ENCODE measurements around the gene CDKAL1.
"Not testable (repeated sequence)": the region's sequence is repeated elsewhere in the genome, so short reads cannot be mapped to it uniquely, and the experiment has no call there.

CDKAL1 gene

DNA sequence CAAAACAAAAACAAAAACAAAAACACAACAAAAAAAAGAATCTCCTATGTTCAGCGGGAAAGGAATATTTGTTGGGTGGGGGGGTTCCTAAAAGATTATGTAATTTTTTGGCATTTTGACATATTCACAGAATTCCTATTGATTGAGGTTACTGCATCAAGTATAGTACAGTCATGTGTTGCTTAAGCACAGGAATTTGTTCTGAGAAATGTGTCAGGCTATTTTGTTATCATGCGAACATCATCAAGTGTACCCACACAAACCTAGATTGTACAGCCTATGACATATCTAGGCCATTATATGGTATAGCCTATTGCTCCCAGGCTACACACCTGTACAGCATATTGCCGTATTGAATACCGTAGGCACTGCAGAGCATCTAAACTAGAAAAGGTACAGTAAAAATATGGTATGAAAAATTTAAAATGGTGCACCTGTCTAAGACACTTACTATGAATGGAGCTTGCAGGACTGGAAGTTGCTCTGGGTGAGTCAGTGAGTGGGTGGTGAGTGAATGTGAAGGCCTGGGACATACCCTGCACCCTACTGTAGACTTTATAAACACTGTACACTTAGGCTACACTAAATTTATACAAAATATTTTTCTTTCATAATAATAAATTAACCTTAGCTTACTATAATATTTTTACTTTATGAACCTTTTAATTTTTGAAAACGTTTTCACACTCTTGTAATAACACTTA lies 110.6 kb downstream of the CDKAL1 start:
- DNase-seq: no peak

GRCh38 chr6:20645572-20645971 lies 111.3 kb downstream of the CDKAL1 start:
- not testable (repeated sequence) for DNase-seq

GRCh38 chr6:20647585-20647984 lies 113.3 kb downstream of the CDKAL1 start:
- no peak for DNase-seq

DNA sequence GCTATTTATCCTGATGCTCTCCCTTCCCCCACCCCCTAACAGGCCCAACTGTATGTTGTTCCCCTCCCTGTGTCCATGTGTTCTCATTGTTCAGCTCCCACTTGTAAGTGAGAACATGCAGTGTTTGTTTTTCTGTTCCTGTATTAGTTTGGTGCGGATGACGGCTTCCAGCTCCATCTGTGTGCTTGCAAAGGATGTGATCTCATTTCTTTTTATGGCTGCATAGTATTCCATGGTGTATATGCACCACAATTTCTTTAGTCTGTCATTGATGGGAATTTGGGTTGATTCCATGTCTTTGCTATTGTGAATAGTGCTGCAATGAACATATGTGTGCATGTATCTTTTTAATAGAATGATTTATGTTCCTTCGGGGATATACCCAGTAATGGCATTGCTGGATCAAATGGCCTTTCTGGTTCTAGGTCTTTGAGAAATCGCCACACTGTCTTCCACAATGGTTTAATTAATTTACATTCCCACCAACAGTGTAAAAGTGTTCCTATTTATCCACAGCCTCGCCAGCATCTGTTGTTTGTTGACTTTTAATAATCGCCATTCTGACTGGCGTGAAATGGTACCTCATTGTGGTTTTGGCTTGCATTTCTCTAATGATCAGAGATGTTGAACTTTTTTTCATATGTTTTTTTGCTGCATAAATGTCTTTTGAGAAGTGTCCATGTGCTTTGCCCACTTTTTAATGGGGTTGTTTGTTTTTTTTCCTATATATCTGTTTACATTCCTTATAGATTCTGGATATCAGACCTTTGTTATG lies 115.6 kb downstream of the CDKAL1 start:
- DNase-seq: not testable (repeated sequence)

- no peak for DNase-seq
Observed at GRCh38 chr6:20652299-20653084, 118.2 kb downstream of the CDKAL1 start.

DNA sequence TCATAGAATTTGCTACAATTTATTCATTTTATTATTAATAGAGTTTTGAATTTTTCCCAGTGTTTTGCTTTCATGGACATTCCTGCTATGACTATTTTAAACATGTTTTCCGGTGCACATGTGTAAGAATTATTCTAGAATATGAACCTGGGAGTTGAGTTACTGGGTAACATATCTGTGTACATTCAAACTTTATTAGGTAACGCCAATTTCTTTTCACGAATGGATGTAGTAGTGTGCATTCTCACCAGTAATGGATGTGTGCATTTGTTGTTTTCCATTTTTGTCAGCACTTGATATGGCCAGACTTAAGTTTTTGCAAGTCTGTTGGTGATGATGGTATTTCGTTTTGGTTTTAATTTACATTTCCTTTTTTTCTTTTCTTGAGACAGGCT lies 118.8 kb downstream of the CDKAL1 start:
- DNase-seq: no peak

DNA sequence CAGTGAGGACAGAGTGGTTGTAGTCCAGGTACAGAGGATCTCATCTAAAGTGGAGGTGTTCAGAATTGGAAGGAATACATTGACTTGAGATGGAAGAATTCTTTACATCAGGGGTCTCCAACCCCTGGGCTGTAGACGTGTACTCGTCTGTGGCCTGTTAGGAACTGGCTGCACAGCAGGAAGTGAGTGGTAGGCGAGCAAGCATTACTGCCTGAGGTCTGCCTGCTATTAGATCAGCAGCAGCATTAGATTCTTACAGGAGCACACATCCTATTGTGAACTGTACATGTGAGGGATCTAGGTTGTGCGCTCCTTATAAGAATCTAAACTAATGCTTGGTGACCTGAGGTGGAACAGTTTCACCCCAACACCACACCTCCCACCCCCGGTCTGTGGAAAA lies 121.1 kb downstream of the CDKAL1 start:
- DNase-seq: no peak

- DNase-seq: no peak
Observed at GRCh38 chr6:20657274-20657800, 123.1 kb downstream of the CDKAL1 start.

GRCh38 chr6:20658053-20658452 lies 123.8 kb downstream of the CDKAL1 start:
- no peak for DNase-seq

- DNase-seq: no peak
Observed at GRCh38 chr6:20658516-20658915, 124.3 kb downstream of the CDKAL1 start.

- DNase-seq: no peak
Observed at GRCh38 chr6:20660534-20660933, 126.3 kb downstream of the CDKAL1 start.

DNA sequence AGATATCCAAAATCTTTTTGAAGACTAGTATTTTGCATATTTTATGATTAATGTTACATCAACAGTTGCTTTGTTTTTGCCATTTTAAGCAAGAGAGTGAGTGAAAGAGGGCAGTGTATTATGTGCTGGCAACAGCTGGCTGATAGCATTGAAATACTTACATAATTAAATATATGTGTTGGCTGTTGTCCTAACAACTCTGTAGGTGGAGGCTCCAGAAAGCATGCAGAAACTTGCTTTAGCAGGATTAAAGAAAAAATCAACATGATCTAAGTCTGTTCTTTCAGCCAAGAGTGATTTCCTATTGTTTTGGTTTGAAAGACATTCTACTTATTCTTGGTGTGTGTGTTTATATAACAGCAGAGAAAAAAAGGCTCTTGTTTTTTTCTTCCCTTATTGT lies 127.5 kb downstream of the CDKAL1 start:
- no peak for DNase-seq

- DNase-seq: no peak
Observed at GRCh38 chr6:20664250-20664649, 130.0 kb downstream of the CDKAL1 start.

DNA sequence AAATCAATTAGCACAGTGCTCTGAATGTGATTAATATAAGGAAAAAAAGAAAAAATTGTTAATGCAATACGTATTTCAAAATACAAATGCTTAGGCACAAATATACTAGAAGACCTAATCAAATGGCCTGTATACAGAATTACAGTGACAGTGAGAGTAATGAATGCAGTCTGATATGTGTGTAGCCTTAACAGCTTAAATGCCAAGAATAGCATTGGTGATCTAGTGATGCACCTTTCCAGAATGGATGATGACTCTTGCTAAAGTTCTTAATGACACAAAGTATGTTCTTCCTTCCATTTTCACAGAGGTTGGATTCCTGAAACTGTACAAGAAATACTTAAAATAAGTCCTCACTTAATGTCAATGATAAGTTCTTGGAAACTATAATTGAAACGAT lies 131.0 kb downstream of the CDKAL1 start:
- no peak for DNase-seq

- no peak for DNase-seq
Observed at GRCh38 chr6:20669571-20670314, 135.5 kb downstream of the CDKAL1 start.

DNA sequence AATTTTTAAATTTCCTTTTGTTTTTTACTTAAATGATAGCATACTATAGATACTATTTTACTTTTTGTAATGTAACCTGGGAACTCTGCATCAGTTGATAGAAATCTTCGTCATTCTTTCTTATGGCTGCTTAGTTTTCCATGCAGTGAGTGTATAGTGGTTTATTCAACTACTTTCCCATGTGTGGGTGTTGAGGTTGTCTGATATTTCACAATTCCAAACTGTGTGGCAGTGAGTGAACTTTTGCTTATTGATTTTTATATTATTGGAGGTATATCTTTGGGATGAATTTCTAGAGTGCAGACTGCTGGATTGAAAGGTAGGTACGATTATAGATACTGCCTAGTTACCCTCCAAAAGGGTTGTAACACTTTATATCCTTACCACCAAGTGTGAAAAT lies 136.5 kb downstream of the CDKAL1 start:
- DNase-seq: no peak

GRCh38 chr6:20672038-20672437 lies 137.8 kb downstream of the CDKAL1 start:
- DNase-seq: no peak

GRCh38 chr6:20673458-20673857 lies 139.2 kb downstream of the CDKAL1 start:
- no peak for DNase-seq

GRCh38 chr6:20674664-20675063 lies 140.4 kb downstream of the CDKAL1 start:
- DNase-seq: no peak

- DNase-seq: no peak
Observed at GRCh38 chr6:20678831-20679352, 144.6 kb downstream of the CDKAL1 start.

DNA sequence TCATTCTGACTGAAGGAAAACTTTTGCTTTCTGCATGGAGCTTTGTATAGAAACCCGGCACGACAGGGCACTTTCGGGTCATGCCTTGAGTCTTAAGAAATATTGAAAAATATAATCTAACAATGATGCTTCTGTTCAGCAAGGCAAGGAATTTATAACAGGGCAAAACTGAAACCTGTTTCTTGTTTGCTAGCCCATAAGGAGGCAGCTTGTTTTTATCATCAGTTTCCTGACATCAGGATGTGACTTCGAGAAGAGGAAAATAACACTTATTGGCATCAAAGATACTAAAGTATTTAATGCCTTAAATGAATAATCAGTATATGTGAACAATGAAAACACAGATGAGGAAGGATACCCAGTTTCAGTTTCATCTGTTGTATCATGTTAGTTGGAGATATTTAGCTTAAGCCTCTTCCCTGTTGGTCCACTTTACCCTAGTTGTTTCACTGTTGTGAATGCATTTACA lies 146.5 kb downstream of the CDKAL1 start:
- no peak for DNase-seq

GRCh38 chr6:20681243-20681684 lies 147.0 kb downstream of the CDKAL1 start:
- DNase-seq: no peak

All from bone marrow (tissue), 2 donors.